ENCODE results near the gene UBE2J2.

Gene UBE2J2

DNA sequence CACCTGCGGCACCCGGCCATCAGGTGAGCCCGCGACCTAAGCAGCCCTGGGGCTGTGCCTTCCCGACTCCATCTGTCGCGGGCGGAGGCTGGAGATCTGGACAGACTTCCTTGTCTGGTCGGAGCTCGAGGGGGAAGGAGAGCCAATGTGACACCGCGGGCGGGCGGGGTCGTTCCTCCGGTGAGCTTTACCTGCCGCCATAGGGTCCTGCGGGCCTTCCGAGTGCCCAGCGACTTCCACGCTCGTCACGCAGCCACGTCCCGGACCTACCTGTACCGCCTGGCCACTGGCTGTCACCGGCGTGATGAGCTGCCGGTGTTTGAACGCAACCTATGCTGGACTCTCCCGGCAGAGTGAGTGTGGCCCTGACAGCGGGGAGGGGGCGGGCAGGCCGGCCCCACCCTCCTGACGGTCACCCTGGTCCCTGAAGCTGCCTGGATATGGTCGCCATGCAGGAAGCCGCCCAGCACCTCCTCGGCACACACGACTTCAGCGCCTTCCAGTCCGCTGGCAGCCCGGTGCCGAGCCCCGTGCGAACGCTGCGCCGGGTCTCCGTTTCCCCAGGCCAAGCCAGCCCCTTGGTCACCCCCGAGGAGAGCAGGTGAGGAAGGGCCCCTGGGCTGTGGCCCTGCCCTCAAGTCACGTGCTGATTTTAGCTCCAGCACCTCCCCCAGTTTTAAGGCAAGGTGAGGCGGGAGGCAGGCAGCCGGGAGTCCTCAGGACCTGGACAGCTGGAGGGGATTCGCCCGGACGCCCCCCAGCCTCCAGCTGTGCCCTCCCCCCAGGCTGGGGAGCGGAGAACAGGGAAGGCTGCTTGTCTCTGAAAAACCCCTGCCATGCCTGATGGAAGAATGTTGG, 35.8 kb upstream of the UBE2J2 start:
- DNase-seq (ENCODE audit: low read depth), result no peak

DNA sequence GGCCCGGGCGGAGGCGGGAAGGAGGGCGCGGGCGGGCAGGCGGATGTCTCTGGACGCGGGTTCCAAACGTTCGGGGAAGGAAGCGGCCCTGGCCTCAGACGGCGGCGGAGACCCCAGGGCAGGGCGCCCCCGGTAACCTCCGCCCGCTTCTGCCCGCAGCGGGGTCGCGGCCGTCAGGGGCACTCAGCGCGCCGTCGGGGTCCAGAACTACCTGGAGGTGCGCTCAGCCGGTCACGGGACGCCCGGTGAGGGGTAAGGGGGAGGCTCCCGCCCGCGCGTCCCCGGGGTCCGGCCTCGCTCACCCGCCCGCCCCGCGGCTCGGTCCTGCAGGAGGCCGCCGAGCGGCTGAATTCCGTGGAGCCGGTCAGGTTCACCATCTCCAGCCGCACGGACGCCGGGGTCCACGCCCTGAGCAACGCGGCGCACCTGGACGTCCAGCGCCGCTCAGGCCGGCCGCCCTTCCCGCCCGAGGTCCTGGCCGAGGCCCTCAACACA, 35.1 kb upstream of the UBE2J2 start:
- no peak for DNase-seq (ENCODE audit: low read depth)

DNA sequence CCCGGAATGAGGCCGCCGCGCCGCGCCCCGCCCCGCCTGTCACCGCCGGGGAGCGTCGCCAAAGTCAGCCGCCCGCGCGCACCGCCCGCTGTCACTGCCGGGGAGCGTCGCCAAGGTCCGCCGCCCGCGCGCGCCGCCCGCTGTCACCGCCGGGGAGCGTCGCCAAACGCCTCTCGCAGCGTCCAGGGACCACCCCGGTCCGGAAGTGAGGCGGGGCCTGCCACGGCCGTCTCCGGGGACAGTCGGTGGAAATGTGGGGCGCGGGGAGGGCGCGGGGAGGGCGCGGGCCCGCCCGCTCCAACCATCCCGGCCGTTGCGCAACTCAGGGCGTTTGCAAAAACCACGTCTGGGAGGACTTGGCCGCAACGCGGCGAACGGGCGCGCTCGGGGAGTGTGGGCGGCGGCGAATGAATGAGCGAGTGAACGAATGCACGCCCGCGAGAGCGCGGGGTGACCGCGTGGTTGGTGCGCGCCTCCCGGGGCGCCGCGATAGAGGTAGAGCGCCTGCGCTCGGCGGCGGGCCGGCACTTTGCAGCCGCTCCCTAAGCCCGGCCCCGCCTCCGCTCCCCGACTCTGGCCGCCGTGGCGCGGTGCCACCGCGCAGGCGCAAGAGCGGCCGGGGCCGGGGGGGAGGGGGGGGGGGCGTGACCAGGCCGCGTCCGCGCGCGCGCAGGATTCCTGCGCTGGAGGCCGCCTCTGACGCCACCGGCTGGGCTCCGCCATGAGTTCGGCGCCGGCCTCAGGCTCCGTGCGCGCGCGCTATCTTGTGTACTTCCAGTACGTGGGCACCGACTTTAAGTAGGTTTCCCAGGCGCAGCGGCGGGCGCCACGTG, 34.5 kb upstream of the UBE2J2 start, which contains the start of the genes ACAP3 and PUSL1:
ACAP3 (minus strand) TSS at position 8 of the 833 bp plus-strand sequence. CDS start 115 bp downstream, outside the sequence.
PUSL1 (plus strand) TSS at position 675 of the 833 bp plus-strand sequence; CDS start at position 722, 47 bp downstream.
- DNase-seq (ENCODE audit: low read depth), result peak; percentile 62

DNA sequence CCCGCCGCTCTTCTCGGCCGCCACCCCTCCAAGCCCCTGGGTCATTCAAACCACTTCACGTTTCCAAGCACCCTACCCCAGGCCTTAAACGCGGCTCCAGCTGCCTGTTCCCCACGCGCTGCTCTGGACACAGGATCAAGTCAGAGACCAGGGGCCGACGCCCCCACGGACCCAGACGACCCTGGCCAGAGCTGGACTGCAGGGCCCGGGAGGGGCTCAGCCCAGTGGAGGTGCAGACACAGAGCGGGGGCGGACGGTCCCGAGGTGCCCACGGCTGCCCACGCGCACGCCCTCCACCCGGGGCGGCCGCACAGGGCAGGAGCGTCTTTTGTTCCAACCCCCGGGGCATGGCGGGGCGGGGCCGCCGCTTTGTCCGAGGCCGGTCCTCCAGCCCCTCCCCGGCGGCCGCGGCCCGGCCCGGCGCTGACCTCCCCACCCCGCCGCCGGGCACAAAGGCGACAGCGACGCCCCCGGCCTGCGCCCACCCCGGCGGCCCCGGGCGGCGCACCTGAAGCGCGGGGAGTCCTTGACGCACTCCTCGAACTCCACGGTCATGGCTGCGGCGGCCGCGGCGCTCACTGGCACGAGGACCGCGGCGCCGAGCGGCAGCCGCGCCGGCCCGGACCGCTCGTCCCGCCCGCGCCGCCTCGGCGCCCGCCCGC, 33.7 kb upstream of the UBE2J2 start:
- DNase-seq (ENCODE audit: low read depth), result no peak

DNA sequence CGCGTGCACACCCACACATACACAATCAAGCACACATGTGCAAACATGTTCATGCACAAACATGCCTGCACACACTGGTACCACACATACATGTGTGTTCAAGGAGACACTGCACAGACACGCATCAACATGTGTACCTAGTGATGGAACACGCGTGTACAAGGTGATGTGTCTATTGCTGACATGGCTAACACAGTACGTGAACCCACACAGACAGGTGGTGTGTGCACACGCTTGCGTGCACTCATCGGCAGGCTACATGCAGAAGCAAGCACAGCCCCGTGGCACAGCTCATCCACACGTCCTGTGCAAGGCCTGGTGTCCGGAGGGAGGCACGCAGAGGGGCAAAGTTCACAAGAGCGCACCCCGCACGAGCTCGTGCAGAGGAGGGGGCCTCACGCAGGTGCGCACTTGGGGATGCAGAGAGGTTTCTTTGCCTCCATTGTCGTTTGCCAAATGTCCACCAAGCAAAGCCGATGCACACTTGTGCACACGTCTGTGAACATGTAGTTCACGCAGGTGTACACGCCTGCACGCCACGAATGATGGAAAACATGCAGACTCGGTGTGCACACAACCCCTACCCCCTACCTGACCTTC, 33.1 kb upstream of the UBE2J2 start:
- no peak for DNase-seq (ENCODE audit: low read depth)

DNA sequence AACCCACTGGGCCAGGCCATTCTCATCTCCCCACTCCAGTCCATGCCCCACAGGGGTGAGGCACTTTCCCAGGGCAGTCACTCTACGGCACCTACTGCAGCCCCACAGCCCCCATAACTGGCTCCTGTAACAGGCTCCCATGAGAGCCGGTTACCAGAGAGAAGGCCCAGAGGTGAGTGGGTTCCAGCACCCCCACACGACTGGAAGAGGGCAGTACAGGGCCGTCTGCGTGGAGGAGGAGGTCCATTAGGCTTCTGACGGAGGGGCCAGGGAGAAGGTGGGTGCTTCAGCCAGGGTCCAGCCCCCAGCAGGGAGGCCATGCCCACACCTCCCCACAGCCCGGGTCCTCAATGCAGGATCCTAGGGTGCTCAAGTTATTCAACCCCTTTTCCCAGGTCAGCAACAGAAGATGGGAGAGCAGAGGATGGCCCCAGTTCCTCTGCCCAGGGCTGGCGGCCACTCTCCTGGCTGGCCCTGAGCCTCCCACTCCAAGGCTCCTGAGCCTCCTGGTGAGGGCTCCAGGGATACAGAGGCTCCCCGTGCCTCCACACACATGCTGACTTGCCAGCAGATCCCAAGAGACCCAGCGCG, 32.5 kb upstream of the UBE2J2 start:
- DNase-seq (ENCODE audit: low read depth), result no peak

DNA sequence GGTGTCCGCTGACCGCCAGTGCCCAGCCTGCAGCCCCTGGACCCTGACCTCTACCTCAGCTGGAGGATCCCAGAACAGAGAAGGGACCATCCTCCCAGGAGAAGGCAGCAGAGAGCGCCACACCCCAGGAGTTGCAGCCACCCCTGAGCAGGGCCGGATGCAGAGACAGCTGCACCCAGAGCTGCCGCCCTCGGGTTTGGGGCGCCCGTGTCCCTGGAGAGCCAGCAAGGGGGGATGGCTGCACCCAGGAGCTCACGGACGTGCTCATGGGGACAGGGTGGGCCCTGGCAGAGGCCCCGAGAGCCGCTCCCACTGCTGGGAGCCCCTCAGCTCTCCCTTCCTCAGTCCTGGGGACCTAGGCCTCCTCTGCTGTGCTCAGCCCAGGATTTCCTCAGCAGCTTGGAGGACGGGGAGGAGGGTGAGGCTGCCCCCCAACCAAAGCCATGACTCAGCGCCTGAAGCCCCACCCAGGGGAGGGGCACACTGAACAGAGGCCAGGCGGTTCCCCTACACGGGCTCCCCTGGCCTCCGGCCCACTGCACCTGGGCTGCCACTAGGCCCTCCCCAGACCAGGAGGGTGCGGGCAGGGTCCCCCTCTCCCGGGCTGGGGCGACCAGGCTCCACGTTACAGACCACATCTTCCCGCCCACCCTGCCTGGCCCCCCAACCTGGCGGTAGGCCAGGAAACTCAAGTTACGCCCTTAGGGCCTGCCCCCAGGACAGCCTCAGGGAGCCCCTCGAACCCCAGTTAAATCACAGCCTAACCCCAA, 31.8 kb upstream of the UBE2J2 start:
- DNase-seq (ENCODE audit: low read depth), result peak; percentile 59

DNA sequence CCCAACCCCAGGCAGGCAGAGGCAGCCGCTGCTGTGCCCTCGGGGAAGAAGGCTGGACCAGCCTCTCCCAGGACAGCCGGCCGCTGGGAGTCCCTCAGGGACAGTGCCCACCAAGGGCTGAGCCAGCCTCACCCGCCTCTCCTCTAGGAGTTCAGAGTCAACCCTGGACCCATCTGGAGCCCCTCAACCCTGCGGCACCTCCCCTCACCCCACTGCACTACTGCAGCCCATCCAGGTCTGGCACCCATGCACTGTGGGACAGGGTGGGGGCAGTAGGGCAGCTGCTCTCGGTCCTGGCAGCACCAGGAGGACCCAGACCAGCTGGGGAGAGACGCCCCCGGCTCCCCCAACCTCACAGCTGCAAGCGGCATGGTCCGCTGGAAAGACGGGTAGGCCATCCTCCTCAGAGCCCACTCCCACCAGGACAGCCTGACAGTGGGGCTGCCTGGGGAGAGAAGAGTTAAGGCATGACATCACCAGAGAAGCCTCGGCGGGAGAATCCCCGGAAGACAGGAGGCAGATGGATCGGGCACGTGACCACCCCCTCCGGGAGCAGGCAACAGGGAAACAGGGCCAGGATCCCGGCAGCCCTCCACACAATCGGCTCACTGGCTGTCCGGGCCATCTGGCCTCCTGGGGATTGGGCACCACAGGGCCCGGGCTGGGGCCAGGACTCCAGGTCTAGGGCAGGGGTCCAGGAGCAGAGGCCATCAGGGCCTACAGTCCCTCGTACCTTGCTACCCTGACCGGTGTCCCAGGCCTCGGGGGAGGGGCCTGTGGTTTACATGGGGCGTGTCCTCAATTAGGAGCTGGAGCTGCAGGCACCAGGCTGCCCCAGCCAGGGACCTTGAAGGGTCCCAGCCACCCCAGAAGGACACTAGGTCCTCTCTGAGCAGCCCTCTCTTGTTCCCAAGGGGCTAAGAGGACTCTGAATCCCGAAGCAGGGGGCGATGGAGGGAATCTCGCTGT, 31.0 kb upstream of the UBE2J2 start:
- DNase-seq (ENCODE audit: low read depth), result no peak

DNA sequence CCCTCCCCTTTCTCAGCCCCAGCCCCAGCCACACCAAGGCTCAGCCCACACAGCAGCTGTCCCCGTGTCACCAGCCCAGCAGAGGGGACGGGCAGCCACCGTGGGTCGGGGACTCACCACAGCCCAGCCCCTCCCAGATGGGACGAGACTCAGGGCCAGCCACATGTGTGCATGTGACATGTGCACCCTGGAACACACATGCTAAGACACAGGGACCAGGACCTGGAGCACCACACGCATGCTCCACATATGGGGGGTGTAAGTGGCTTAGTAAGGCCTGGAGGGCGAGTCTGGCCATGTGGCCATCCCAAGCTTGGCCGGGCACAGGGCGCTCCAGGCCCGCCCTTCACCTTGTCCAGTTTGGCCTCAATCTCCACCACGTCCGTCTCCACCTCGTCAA, 30.1 kb upstream of the UBE2J2 start:
- no peak for DNase-seq (ENCODE audit: low read depth)

DNA sequence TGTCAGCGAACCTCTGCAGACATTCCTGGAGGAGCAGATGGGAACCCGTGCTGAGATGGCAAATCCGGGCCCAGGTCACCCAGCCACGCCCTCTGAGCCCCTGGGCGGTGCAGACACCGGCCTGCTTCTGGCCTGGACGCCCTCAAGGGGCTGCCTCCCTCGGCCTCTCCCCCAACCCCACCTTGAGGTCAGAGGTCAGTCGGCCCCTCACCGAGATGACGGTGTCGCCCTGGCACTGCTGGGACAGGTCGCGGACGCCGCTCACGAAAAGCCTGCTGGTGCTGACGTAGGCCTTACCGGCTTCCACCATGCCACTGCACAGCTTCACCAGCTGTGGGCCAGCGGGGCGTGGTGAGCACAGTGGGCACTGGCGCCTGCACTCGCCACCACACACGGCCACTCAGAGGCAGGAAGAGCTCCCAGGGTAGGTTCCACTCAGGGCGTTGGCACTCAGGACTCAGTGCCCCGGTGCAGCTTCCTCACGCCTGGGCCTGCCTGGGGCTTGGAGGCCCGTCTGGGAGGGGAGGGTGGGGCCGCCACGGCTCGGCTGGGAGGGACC, 29.4 kb upstream of the UBE2J2 start:
- DNase-seq (ENCODE audit: low read depth), result no peak

DNA sequence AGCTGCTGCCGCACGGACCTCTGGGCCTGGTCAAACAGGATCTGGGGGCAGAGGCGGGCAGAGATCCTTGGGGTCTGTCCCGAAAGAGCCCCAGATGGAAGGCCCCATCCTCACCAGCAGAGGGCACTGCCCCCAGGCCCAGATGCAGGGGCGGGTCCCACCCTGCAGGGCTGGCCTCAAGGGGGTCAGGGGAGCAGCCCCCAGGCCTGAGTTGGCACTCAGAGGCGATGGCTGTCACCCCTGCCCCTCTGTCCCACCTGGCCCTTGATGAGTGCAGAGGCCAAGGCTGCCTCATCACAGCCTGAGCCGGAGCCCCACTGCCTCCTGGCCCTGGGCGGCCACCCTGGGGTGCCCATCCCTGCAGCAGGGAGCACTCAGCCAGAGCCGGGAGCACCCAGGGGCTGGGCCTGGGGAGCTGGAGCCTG, 28.4 kb upstream of the UBE2J2 start:
- no peak for DNase-seq (ENCODE audit: low read depth)

DNA sequence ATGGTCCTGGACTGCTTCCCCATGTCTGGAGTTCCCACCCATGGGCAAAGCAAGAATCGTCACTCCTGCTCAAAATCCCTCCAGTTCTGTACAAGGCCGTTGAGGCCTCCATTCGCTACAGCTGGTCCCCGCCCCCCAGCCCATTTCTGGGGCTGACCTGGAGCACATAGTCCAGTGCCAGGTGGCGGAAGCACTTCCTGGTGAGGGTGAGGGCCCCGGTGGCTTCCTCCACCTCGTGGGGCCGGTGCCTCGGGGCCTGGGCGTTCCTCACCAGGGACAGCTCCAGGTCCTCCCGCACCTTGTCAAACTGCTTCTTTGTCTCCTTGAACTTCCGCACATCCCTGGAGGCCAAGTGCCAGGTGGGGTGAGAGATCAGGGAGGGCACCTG, 26.7 kb upstream of the UBE2J2 start:
- no peak for DNase-seq (ENCODE audit: low read depth)

DNA sequence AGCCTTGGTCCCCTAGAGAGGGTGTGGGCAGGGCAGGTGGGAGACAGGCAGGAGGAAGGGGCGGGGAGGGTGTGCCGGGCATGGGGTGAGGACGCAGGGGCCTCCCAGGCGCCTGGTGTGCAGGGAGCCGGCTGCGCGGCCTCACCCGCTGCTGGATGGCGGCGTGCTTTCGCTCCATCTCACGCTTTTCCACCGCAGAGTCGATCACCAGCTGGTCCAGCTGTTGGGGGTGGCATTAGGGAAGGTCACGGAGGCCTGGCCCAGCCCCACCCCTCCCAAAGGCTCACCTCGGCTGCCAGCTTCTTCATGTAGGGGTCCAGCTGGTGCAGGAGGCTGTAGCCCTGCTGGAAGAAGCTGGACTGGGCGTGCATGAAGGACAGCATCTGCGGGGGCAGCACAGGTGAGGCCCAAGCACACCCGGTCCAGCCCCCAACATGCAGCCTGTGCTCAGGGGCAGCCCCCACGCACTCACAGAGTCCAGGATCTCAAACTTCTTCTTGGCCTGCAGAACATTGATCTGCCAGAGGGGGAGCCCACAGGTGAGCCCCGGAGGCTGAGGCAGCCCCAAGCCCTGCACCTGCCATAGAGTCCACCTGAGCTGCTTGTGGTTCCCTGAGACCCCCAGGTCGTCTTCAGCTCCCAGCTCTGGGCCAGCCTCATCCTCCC, 26.2 kb upstream of the UBE2J2 start:
- no peak for DNase-seq (ENCODE audit: low read depth)

DNA sequence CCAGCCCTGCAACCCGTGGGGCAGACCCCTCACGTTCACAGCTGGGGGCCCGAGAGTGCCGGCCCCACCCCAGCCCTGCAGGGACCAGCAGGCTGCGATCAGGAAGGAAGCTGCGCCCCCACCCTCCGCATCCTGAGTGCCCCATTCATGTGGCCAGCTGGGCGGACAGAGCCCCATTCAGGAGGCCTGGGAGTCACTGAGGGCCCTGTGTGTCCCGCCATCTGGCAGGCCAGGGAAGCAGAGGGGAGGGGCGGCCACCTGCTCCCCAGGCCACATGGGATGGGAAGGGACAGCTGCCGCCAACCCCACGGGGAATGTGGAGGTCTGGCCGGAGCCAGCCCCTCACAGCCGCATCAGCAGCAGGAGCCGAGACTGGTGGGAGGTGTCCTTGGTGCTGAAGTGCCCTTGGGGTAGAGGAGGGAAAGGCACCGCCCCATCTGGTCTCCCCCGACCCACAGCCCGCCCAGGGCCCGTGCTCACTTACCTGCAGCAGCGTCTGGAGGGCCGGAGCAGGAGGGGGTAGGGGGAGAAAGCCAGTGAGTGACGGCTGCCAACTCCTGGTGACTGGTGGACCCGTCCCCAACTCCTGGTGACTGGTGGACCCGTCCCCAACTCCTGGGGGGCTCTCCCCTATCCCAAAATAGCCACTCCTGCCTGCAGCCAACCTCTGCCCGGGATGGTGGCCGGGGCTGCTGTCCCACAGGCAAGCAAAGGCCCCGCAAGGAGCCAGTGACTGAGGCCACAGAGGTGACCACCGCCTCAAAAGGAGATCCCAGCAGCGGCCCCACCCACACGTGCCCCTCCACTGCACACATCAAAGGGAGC, 25.4 kb upstream of the UBE2J2 start:
- no peak for DNase-seq (ENCODE audit: low read depth)

DNA sequence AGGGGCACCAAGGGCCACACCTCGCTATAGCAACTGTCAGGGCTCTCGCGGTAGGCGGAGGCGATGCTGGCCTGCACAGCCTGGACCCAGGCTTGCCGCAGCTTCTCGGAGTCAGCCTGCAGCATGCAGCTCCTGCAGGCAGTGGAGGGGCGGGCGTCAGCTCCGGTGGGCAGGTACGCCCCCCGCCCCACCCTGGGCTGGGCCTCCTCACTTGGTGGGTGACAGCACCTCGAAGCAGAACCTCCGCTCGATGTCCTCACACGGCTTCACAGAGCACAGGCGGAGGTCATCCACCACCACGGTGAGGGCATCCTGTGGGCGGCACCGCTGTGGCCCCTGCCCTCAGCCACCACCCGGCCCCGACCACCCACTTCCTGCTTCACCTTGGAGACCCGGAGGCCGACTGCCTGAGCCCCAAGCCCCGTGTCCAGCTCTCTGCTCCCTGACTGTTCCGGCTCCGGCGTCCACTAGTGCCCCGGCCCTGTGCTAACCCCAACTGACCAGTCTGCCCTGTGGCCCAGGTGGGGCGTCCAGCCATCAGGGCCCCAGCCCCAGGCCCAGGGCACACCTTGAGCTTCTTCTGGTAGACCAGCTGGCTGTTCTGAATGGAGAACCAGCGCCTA, 24.3 kb upstream of the UBE2J2 start:
- no peak for DNase-seq (ENCODE audit: low read depth)

DNA sequence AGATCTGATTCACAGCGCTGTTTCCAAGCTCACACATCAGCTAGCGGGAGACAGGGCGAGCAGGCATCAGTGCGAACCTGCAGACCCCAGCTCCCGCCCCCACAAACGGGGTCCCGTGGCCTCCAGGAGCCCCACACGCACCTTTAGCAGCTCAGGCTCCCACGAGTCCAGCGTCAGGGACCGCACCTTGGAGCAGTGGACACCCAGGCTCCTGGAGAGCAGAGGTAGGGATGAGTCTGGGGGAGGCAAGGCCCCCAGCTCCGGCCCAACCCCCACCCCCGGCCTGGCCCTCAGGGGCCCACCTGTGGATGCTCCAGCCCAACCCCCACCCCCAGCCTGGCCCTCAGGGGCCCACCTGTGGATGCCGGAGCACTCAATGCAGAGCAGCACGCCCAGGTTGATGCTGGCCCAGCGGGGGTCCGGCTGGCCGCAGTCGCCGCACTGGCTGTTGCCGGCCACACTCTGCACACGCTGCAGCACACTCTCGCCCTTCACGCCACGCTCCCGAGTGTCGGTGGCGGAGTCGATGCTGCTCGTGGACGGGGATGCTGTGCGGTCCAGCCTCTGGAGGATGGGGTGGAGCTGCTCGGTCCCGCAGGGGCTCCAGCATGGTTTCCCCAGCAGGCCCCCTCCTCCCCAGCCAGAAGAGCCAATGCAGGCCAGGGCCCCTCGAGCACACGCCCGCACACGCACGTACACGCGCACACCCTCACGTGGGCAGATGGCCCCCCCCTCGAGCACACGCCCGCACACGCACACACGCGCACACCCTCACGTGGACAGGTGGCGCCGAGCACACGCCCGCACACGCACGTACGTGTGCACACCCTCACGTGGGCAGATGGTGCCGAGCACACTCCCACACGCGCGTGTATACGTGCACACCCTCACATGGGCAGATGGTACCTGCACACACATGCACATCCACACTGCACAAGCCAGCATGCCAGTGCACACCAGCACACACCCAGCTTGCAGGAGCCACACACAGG, 22.7 kb upstream of the UBE2J2 start:
- no peak for DNase-seq (ENCODE audit: low read depth)

Measured in stimulated activated CD8-positive, alpha-beta memory T cell treated with anti-CD3 and anti-CD28 coated beads, Interleukin-15, amount 100 ng/mL, for 1 hour (primary cell).